GM12872 (cell line): Measurements from ENCODE around the gene DDX25.

Experiments used
- TF ChIP-seq, protein P1 (sequence below): IDR thresholded peaks from 3 replicates; pipeline ENCODE4 v1.5.1; 2011; ENCODE audit warnings: low read depth, mild to moderate bottlenecking, low read length, moderate library complexity; ENCODE audit not compliant: insufficient read depth

DDX25 gene

DNA sequence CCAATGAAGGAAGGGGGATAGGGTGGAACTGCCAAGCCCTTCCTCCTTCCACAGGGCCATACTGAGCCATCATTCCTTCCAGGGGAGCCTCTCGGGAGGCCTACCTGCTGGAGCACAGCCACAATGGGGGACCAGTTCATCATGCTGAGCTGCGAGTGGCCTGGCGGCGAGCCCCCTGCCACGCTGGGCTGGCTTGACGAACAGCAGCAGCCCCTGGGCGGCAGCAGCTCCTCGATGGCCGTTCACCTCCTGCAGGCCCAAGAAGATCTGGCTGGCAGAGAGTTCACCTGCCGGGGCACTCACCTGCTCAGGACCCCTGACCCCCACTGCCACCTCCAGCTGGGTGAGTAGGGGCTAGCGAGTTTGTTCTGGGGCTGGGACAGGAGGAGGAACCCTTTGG is 47.4 kb downstream of the DDX25 start:
- TF ChIP-seq, protein P1, sequence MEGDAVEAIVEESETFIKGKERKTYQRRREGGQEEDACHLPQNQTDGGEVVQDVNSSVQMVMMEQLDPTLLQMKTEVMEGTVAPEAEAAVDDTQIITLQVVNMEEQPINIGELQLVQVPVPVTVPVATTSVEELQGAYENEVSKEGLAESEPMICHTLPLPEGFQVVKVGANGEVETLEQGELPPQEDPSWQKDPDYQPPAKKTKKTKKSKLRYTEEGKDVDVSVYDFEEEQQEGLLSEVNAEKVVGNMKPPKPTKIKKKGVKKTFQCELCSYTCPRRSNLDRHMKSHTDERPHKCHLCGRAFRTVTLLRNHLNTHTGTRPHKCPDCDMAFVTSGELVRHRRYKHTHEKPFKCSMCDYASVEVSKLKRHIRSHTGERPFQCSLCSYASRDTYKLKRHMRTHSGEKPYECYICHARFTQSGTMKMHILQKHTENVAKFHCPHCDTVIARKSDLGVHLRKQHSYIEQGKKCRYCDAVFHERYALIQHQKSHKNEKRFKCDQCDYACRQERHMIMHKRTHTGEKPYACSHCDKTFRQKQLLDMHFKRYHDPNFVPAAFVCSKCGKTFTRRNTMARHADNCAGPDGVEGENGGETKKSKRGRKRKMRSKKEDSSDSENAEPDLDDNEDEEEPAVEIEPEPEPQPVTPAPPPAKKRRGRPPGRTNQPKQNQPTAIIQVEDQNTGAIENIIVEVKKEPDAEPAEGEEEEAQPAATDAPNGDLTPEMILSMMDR = no peak

DNA sequence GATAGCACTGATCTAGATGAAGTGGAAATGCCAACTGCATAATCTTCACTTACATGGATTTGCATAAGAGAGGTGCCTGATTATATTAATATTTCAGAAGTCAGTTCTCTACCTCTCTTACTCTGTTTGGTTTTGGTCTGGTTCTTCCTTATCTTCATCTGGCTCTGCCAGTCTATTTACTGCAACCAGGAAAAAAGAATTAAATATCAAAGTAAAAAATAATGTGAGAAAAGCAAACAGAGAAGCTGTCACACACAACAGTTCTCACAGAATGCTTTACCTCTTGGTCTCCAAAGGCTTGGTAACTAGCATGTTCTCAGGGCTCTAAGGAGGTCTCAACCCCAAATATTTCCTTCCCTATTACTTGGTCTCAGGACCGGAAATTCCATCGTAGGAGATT is 48.3 kb downstream of the DDX25 start:
- TF ChIP-seq, protein P1 = no peak

DNA sequence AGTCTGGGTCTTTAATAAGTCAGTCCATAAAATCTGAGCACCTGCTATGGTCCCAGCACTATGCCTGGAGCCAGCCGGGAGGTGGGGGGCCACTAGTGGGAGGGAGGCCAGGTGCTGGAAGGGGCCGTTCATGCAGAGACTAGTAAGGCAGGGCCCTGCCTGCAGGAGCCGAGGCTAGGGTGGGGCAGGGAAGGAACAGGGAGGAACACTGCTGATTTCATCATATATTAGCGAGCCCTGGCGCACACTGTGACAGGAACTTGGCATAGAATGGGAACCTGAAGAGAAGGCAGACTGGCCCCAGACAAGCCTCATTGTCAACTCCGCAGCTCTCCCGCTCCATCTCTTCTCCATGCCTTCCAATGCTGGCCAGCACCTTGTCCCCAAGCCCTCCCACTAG is 48.7 kb downstream of the DDX25 start:
- TF ChIP-seq, protein P1 = no peak

DNA sequence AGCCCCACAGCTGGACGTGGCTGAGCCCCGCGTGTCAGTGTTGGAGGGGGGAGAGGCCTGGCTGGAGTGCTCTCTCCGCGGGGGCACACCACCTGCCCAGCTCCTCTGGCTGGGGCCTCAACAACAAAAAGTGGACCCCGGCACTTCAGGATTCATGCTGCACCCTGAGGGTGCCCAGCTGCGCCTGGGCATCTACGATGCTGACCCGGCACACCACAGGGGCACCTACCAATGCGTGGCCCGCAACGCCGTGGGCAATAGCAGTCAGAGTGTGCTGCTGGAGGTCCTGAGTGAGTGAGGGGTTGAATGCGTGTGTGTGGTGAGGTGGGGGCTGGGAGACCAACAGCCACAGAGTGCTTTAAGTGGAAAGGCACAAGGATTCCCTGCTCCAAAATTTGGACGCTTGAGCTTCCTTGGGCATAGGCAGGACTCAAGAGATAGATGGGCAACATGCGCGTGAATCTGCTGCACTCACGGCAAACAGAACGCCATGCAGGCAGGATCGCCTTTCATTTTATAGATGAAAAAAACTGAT is 49.2 kb downstream of the DDX25 start:
- TF ChIP-seq, protein P1 = no peak

DNA sequence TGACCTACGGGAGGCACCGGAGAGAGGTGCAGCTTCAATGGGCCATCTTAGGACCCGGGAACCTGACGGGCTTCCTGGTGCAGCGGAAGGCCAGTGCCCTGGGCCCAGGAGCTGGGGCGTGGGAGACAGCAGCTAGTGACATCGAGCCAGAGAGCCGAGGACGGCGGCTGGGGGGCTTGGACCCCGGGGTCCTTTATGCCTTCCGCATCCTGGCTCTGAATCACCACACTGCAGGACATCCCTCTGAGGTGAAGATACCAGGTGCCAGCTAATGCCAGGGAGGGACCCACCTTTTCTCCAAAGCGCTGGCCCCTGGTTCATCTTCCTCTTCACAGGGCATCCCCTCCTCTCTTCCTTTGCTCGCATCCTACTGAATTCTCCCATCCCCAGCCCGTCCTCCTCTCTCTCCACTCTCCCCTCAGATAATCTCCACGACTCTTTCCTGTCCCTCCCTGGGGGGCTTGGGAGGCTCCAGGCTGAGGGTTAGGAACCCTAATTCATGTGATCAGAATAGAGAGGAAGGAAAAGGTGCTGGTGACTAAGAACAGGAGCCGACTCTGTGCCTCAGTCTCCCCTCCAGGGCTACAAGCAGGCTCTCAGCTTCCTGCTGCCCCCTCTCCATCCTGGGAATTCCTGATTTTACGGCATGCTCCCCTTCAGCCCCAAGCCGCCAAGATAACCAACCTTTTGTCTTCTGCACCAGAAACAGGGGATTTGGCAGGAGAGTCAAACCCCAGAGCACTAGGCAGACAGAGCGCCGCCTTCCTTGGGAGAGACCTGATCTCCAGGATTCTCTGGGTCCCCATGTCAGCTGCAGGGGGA is 50.0 kb downstream of the DDX25 start:
- TF ChIP-seq, protein P1 = no peak

DNA sequence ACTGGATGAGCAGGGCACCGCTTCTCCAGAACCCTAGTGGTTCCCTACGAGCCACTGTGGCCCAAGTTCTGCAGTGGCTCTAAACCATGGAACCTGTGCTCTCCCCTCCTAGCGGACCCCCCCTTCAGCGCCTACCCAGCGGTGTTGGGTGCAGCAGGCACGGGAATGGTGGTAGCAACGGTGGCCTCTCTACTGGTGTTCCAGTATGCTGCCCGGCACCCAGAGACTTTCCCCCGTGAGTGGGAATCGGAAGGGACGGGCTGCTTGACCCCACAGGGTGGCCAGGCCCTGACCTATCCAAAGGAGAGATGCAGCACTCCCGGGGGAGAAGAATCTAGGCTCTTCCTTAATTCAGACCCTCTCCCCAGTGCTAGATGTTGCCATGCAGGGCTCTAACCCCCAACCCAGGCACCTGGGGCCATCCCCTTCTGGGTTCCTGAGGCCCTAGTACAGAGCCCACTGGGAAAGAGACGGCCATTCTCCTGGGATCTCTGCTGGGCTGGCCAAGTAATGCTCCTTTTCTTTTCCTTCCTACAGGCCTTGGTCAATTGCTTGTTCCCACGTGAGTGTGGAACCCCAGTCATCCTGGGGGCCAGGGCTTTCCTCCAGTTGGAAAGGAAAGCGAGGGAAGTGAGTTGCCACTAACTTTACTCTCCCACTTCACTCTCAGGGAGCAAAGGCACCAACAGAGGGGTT is 50.8 kb downstream of the DDX25 start:
- TF ChIP-seq, protein P1 = no peak

DNA sequence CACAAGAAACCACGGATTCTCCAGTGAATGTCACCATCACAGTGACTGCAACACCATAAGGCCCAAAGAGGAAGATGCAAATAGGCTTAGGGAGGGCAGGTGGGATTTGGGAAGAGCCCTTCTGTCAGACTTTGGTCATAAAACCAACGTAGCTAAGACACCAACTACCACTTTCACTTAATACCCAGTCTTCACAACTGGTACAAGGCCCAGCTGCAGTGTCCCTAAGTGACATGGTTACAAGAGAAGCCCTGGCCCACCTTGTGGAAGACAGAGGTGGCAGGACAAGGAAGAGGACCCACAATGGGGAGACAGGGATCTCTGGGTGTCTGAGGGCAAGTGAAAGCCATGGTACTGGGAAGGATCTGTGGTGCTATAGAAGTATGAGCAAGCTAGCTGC is 51.5 kb downstream of the DDX25 start:
- TF ChIP-seq, protein P1 = no peak
